Measurements from ENCODE around the gene CFAP58. TPM values are rescaled to one million over a fixed set of nuclear protein-coding genes. Genes with fewer than 3 reads are reported as not detected.

CFAP58 gene
- total and polyA plus RNA-seq, 2 donors (not counting 3 experiments of a cell fraction or from before 2014, with no cell fraction given): 0.07 to 0.29 TPM

DNA sequence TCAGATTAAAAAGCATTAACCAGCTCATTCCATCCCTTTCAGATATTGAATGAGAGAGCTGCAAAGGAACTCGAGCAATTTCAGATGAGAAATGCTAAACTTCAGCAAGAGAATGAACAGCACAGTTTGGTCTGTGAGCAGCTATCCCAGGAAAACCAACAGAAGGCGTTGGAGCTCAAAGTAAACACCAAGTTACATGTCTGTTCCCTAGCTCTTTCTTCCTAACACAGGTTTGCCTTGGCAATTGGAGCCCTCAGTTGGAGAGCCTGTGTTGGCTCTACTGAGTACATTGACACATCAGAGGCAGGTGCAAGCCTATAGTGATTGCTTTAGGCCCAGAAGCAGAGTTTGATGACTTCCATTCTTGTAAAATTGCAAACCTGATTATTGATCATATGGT is 14.7 kb downstream of the CFAP58 start:
- H3K36me3 ChIP-seq (ENCODE audit: control insufficient read depth in 2 of 2, extremely low read depth in 1 of 2, insufficient read depth in 2 of 2, low read length in 2 of 2): no peaks in the 10 kb centered on the region
- no peaks in the 10 kb centered on the region for H3K9me1 ChIP-seq (replicated peaks; ENCODE audit: control insufficient read depth, extremely low read depth, insufficient read depth, low read length)
- BruUV-seq (replicated peaks): no TSS peak
- TF ChIP-seq FOS (IDR thresholded peaks at IDR 0.05; ENCODE audit: borderline replicate concordance, insufficient read depth, low read length) (no peak), POLR2A (IDR thresholded peaks at IDR 0.05; ENCODE audit: low read depth, low read length) (no peak), MAX (IDR thresholded peaks at IDR 0.05; ENCODE audit: insufficient read depth, insufficient read length) (no peak), CTCF (IDR thresholded peaks at IDR 0.05; ENCODE audit: extremely low read depth in 1 of 2, insufficient read depth in 1 of 2, low read depth in 1 of 2, low read length in 2 of 2) (no peak), MYC (IDR thresholded peaks at IDR 0.05; ENCODE audit: low read depth, low read length) (no peak)
- no peak overlapping the region for H3K9ac ChIP-seq (replicated peaks; ENCODE audit: extremely low read depth, insufficient read depth, low read length)
- H3K9me3 ChIP-seq (replicated peaks; ENCODE audit: control insufficient read depth, insufficient read depth, low read length): no peaks in the 10 kb centered on the region
- no peak overlapping the region for H3K4me2 ChIP-seq (ENCODE audit: insufficient read depth, low read length)
- CTCF ChIA-PET: interaction anchor here (1.3 kb wide), 1 partner anchor 18 kb away, joined by 4 read pairs; no protein-coding TSS in a partner anchor
- H3K4me1 ChIP-seq (ENCODE audit: control insufficient read depth, extremely low read depth, insufficient read depth, low read length): no peaks in the 10 kb centered on the region
- H3K27ac ChIP-seq (ENCODE audit: insufficient read depth, low read depth, low read length): no peak overlapping the region
- H3K4me3 ChIP-seq (replicated peaks in 1 of 3; ENCODE audit: insufficient read depth in 1 of 3, low read depth in 1 of 3, low read length in 3 of 3): no peak overlapping the region
- POLR2A ChIA-PET: no interaction called here
- dilution Hi-C loops (cut with MboI; ENCODE audit: extremely low pct_ligation_motif_present, low sequenced_read_pairs) (no loop called here), intact Hi-C loops (cut with micrococcal nuclease) (no loop called here)
- FAIRE-seq (no peak), DNase-seq (ENCODE audit: low read depth, low spot score) (no peak)
- H3K27me3 ChIP-seq (ENCODE audit: control insufficient read depth in 2 of 2, insufficient read depth in 2 of 2, low read length in 2 of 2): peaks cover 2 to 5% of the 10 kb centered on the region in 2 experiments
- H3K79me2 ChIP-seq (ENCODE audit: control insufficient read depth, insufficient read depth, low read length): no peaks in the 10 kb centered on the region
- H2AFZ ChIP-seq (ENCODE audit: low read depth, low read length): no peak overlapping the region
- H4K20me1 ChIP-seq (replicated peaks; ENCODE audit: control insufficient read depth, extremely low read depth, insufficient read depth, low read length): no peaks in the 10 kb centered on the region

GRCh38 chr10:104371753-104372152 is 18.1 kb downstream of the CFAP58 start:
- no peaks in the 10 kb centered on the region for H3K9me3 ChIP-seq (replicated peaks; ENCODE audit: control insufficient read depth, insufficient read depth, low read length)
- no peak for FAIRE-seq
- DNase-seq (ENCODE audit: low read depth, low spot score): no peak
- dilution Hi-C loops (cut with MboI; ENCODE audit: extremely low pct_ligation_motif_present, low sequenced_read_pairs) (no loop called here), intact Hi-C loops (cut with micrococcal nuclease) (no loop called here)
- no peaks in the 10 kb centered on the region for H3K36me3 ChIP-seq (ENCODE audit: control insufficient read depth in 2 of 2, extremely low read depth in 1 of 2, insufficient read depth in 2 of 2, low read length in 2 of 2)
- no peak overlapping the region for H3K4me3 ChIP-seq (replicated peaks in 1 of 3; ENCODE audit: insufficient read depth in 1 of 3, low read depth in 1 of 3, low read length in 3 of 3)
- TF ChIP-seq CTCF (IDR thresholded peaks at IDR 0.05; ENCODE audit: extremely low read depth in 1 of 2, insufficient read depth in 1 of 2, low read depth in 1 of 2, low read length in 2 of 2) (no peak), GATA2 (IDR thresholded peaks at IDR 0.05; ENCODE audit: insufficient read depth, insufficient read length, low read depth, low read length) (no peak), JUN (IDR thresholded peaks at IDR 0.05; ENCODE audit: borderline replicate concordance, insufficient read depth, insufficient read length, low read depth) (no peak), MYC (IDR thresholded peaks at IDR 0.05; ENCODE audit: low read depth, low read length) (no peak), POLR2AphosphoS5 (IDR thresholded peaks at IDR 0.05; ENCODE audit: insufficient read depth, low read depth, low read length) (no peak), FOS (IDR thresholded peaks at IDR 0.05; ENCODE audit: borderline replicate concordance, insufficient read depth, low read length) (no peak), EZH2 (IDR thresholded peaks at IDR 0.05; ENCODE audit: borderline replicate concordance, low read depth, low read length, severe bottlenecking) (no peak), MAX (IDR thresholded peaks at IDR 0.05; ENCODE audit: insufficient read depth, insufficient read length) (no peak), POLR2A (IDR thresholded peaks at IDR 0.05; ENCODE audit: low read depth, low read length) (no peak)
- POLR2A ChIA-PET: no interaction called here
- no TSS peak for BruUV-seq (replicated peaks)
- no peaks in the 10 kb centered on the region for H3K27me3 ChIP-seq (ENCODE audit: control insufficient read depth in 2 of 2, insufficient read depth in 2 of 2, low read length in 2 of 2)
- no peaks in the 10 kb centered on the region for H3K9me1 ChIP-seq (replicated peaks; ENCODE audit: control insufficient read depth, extremely low read depth, insufficient read depth, low read length)
- H2AFZ ChIP-seq (ENCODE audit: low read depth, low read length): no peak overlapping the region
- CTCF ChIA-PET: no interaction called here
- no peak overlapping the region for H3K4me2 ChIP-seq (ENCODE audit: insufficient read depth, low read length)
- no peaks in the 10 kb centered on the region for H3K79me2 ChIP-seq (ENCODE audit: control insufficient read depth, insufficient read depth, low read length)
- H4K20me1 ChIP-seq (replicated peaks; ENCODE audit: control insufficient read depth, extremely low read depth, insufficient read depth, low read length): no peaks in the 10 kb centered on the region
- no peak overlapping the region for H3K9ac ChIP-seq (replicated peaks; ENCODE audit: extremely low read depth, insufficient read depth, low read length)
- H3K4me1 ChIP-seq (ENCODE audit: control insufficient read depth, extremely low read depth, insufficient read depth, low read length): no peaks in the 10 kb centered on the region
- no peak overlapping the region for H3K27ac ChIP-seq (ENCODE audit: insufficient read depth, low read depth, low read length)
